Endothelial cell of umbilical vein (primary cell): ENCODE data around the gene SYTL2. TPM values are rescaled to one million over a fixed set of nuclear protein-coding genes. Genes with fewer than 3 reads are reported as not detected.

Source experiments
- BruUV-seq: library from RNA; stranded (reverse); fragments of 400-500 nt; replicated peaks from 2 replicates; lab custom pipeline; 2021; lab: Mats Ljungman, UMichigan
- CTCF ChIA-PET: fragments of 300-600, 350-600 bp; sonication (Branson Sonifier 250); formaldehyde crosslinking; loops from one replicate; lab custom pipeline; 2021; ENCODE audit warnings: antibody characterized with exemption, inconsistent platforms; lab: Charles Lee
- POLR2A ChIA-PET: fragments of 300-600, 350-600 bp; sonication (Branson Sonifier 250); formaldehyde crosslinking; loops from one replicate; lab custom pipeline; 2021; ENCODE audit warnings: antibody characterized with exemption, inconsistent platforms; lab: Charles Lee
- DNase-seq: peaks from one replicate; pipeline ENCODE4 v3.0.0-alpha.2; 2011; ENCODE audit warnings: low read depth, low spot score
- FAIRE-seq: peaks from 2 replicates; lab custom pipeline; 2011; peaks lifted over from hg19 to GRCh38; lab: Jason Lieb, UNC
- H2AFZ ChIP-seq: 2 replicates; pipeline ENCODE4 v1.6.0; 2012; ENCODE audit warnings: low read depth, low read length, control low read depth, inconsistent platforms
- H3K27ac ChIP-seq: 2 replicates; pipeline ENCODE4 v1.5.1; 2011; ENCODE audit warnings: low read depth, mild to moderate bottlenecking, control low read depth, low read length, moderate library complexity; ENCODE audit not compliant: insufficient read depth
- H3K27me3 ChIP-seq, 2 experiments: 2 replicates each; pipeline versions ENCODE4 v1.6.0 to v1.6.1; 2011; ENCODE audit warnings: low read length in 2 of 2, mixed read lengths in 1 of 2; ENCODE audit not compliant: control insufficient read depth in 2 of 2, insufficient read depth in 2 of 2
- H3K36me3 ChIP-seq, 2 experiments: 2 replicates in 1 of 2; 3 replicates in 1 of 2; pipeline ENCODE4 v1.5.1; 2011; ENCODE audit warnings: low read length in 2 of 2, mild to moderate bottlenecking in 1 of 2, moderate library complexity in 1 of 2; ENCODE audit not compliant: control insufficient read depth in 2 of 2, insufficient read depth in 2 of 2; ENCODE audit errors: extremely low read depth in 1 of 2
- H3K4me1 ChIP-seq: 3 replicates; pipeline ENCODE4 v1.5.1; 2011; ENCODE audit warnings: mild to moderate bottlenecking, low read length; ENCODE audit not compliant: control insufficient read depth, insufficient read depth; ENCODE audit errors: extremely low read depth
- H3K4me2 ChIP-seq: 2 replicates; pipeline ENCODE4 v1.6.1; 2011; ENCODE audit warnings: low read length, control low read depth, mixed read lengths; ENCODE audit not compliant: insufficient read depth
- H3K4me3 ChIP-seq, 3 experiments: fragments of 200-600 bp in 1 of 3; sonication (generic), shearing (Covaris generic) in 1 of 3; replicated peaks in 1 of 3; 2 replicates each; pipeline ENCODE4 v1.5.1; 2011 to 2016; ENCODE audit warnings: control low read depth in 3 of 3, low read length in 3 of 3, mild to moderate bottlenecking in 2 of 3, inconsistent platforms in 1 of 3, low read depth in 1 of 3, moderate library complexity in 1 of 3; ENCODE audit not compliant: insufficient read depth in 1 of 3
- H3K79me2 ChIP-seq: 2 replicates; pipeline ENCODE4 v1.6.0; 2012; ENCODE audit warnings: low read length, inconsistent platforms; ENCODE audit not compliant: control insufficient read depth, insufficient read depth
- H3K9ac ChIP-seq: replicated peaks from 2 replicates; pipeline ENCODE3; 2011; ENCODE audit warnings: low read length, control low read depth; ENCODE audit not compliant: insufficient read depth; ENCODE audit errors: extremely low read depth
- H3K9me1 ChIP-seq: replicated peaks from 3 replicates; pipeline ENCODE4 v1.6.0; 2011; ENCODE audit warnings: mild to moderate bottlenecking, low read length; ENCODE audit not compliant: control insufficient read depth, insufficient read depth; ENCODE audit errors: extremely low read depth
- H3K9me3 ChIP-seq: replicated peaks from 2 replicates; pipeline ENCODE4 v1.5.1; 2012; ENCODE audit warnings: low read length, inconsistent platforms; ENCODE audit not compliant: control insufficient read depth, insufficient read depth
- H4K20me1 ChIP-seq: replicated peaks from 2 replicates; pipeline ENCODE3; 2011; ENCODE audit warnings: mild to moderate bottlenecking, low read length; ENCODE audit not compliant: control insufficient read depth, insufficient read depth; ENCODE audit errors: extremely low read depth
- CTCF ChIP-seq, 2 donors: IDR thresholded peaks; 1 replicate in 1 of 2; 2 replicates in 1 of 2; pipeline ENCODE4 v1.5.1; 2011; ENCODE audit warnings: low read length in 2 of 2, mild to moderate bottlenecking in 2 of 2, moderate library complexity in 2 of 2, control low read depth in 1 of 2, inconsistent platforms in 1 of 2, low read depth in 1 of 2; ENCODE audit not compliant: insufficient read depth in 1 of 2; ENCODE audit errors: extremely low read depth in 1 of 2
- EZH2 ChIP-seq: IDR thresholded peaks from 2 replicates; pipeline ENCODE4 v1.6.1; 2012; ENCODE audit warnings: borderline replicate concordance, low read depth, mild to moderate bottlenecking, moderate library complexity, low read length, inconsistent platforms; ENCODE audit not compliant: severe bottlenecking
- FOS ChIP-seq: IDR thresholded peaks from 2 replicates; pipeline ENCODE4 v1.6.1; 2011; ENCODE audit warnings: mild to moderate bottlenecking, low read length, moderate library complexity, borderline replicate concordance; ENCODE audit not compliant: insufficient read depth
- GATA2 ChIP-seq: IDR thresholded peaks from 2 replicates; pipeline ENCODE4 v1.7.0; 2011; ENCODE audit warnings: low read depth, mild to moderate bottlenecking, moderate library complexity, mixed read lengths, low read length; ENCODE audit not compliant: insufficient read length, insufficient read depth
- JUN ChIP-seq: IDR thresholded peaks from 2 replicates; pipeline ENCODE4 v1.6.1; 2011; ENCODE audit warnings: borderline replicate concordance, low read depth; ENCODE audit not compliant: insufficient read length, insufficient read depth
- MAX ChIP-seq: IDR thresholded peaks from 2 replicates; pipeline ENCODE4 v1.6.1; 2011; ENCODE audit not compliant: insufficient read depth, insufficient read length
- MYC ChIP-seq: IDR thresholded peaks from one replicate; pipeline ENCODE4 v1.6.1; 2011; ENCODE audit warnings: mild to moderate bottlenecking, low read depth, low read length
- POLR2A ChIP-seq: IDR thresholded peaks from 2 replicates; pipeline ENCODE4 v1.6.1; 2012; ENCODE audit warnings: low read depth, mild to moderate bottlenecking, control low read depth, low read length
- POLR2AphosphoS5 ChIP-seq: IDR thresholded peaks from 2 replicates; pipeline ENCODE4 v1.6.1; 2012; ENCODE audit warnings: low read depth, mild to moderate bottlenecking, control low read depth, low read length, moderate library complexity; ENCODE audit not compliant: insufficient read depth
- dilution Hi-C: fragments of 300-500 bp; cut with MboI; formaldehyde crosslinking; loops from one replicate; pipeline ENCODE4 v1.15.0; 2019; ENCODE audit warnings: low sequenced_read_pairs; ENCODE audit not compliant: extremely low pct_ligation_motif_present
- intact Hi-C: fragments of 100-400 bp; cut with micrococcal nuclease; formaldehyde crosslinking; loops from one replicate; pipeline ENCODE4 v1.10.0; 2022
- polyA plus RNA-seq, 4 experiments: library from polyadenylated mRNA; depleted of rRNA in 3 of 4; stranded (reverse) in 3 of 4; unstranded in 1 of 4; fragments of >200 nt; gene quantifications; 2 replicates each; pipeline versions ENCODE4 v1.2.1 to v1.2.3, GENCODE V29; 2011 to 2012; ENCODE audit warnings: missing spikeins in 1 of 4
- total RNA-seq: library from RNA; stranded (reverse); gene quantifications from 2 replicates; pipeline ENCODE4 v1.2.3, GENCODE V29; 2021

Gene SYTL2
- total and polyA plus RNA-seq, 2 donors (not counting 3 experiments of a cell fraction or from before 2014, with no cell fraction given) = 1.4 to 2.4 TPM

- H3K9me1 ChIP-seq = no peaks in the 10 kb centered on the region
- no peaks in the 10 kb centered on the region for H4K20me1 ChIP-seq
- dilution Hi-C loops (no loop called here), intact Hi-C loops (loop anchor here (10.0 kb wide), 2 partner anchors 132 to 558 kb away; no protein-coding TSS in a partner anchor)
- ChIA-PET POLR2A (no interaction called here), CTCF (no interaction called here)
- H2AFZ ChIP-seq = no peak overlapping the region
- BruUV-seq = no TSS peak
- DNase-seq = no peak
- no peaks in the 10 kb centered on the region for H3K79me2 ChIP-seq
- H3K4me2 ChIP-seq = no peak overlapping the region
- H3K9me3 ChIP-seq = no peaks in the 10 kb centered on the region
- FAIRE-seq = no peak
- peaks cover 3 to 5% of the 10 kb centered on the region in 2 experiments for H3K27me3 ChIP-seq
- H3K4me1 ChIP-seq = peaks cover 4% of the 10 kb centered on the region
- H3K27ac ChIP-seq = no peak overlapping the region
- no peaks in the 10 kb centered on the region for H3K36me3 ChIP-seq
- H3K4me3 ChIP-seq = no peak overlapping the region
- no peak overlapping the region for H3K9ac ChIP-seq
- TF ChIP-seq JUN = no peak
- TF ChIP-seq CTCF (IDR thresholded peaks at IDR 0.05; ENCODE audit: extremely low read depth in 1 of 2, insufficient read depth in 1 of 2, low read depth in 1 of 2, low read length in 2 of 2) = no peak
- TF ChIP-seq MAX = no peak
- no peak for TF ChIP-seq GATA2
- TF ChIP-seq FOS = no peak
- TF ChIP-seq POLR2A = no peak
- no peak for TF ChIP-seq MYC
- no peak for TF ChIP-seq POLR2AphosphoS5
- TF ChIP-seq EZH2 = no peak
Observed at GRCh38 chr11:85857098-85857497, 46.2 kb upstream of the SYTL2 start.
